Trophoblast cell (in vitro differentiated cells and primary cell): ENCODE measurements around the gene DLGAP4.
A peak's percentile ranks its signal among the peaks of the same experiment; 100 is the strongest.

ENCODE experiments used
- DNase-seq, 2 donors: peaks; one replicate each; pipeline ENCODE4 v3.0.0-alpha.2; 2016
- H2AFZ ChIP-seq: 2 replicates; pipeline ENCODE4 v1.6.1; 2013; ENCODE audit warnings: low read length, moderate library complexity, mild to moderate bottlenecking; ENCODE audit not compliant: insufficient read depth, poor library complexity
- H2AK5ac ChIP-seq: 2 replicates; pipeline ENCODE4 v1.6.1; 2013; ENCODE audit warnings: mild to moderate bottlenecking, low read length
- H2BK120ac ChIP-seq: 2 replicates; pipeline ENCODE4 v1.6.1; 2013; ENCODE audit warnings: low read length, mild to moderate bottlenecking, moderate library complexity; ENCODE audit not compliant: insufficient read depth, poor library complexity
- H2BK12ac ChIP-seq: 2 replicates; pipeline ENCODE4 v1.6.1; 2013; ENCODE audit warnings: mild to moderate bottlenecking, low read length, moderate library complexity
- H2BK5ac ChIP-seq: 2 replicates; pipeline ENCODE4 v1.6.1; 2013; ENCODE audit warnings: low read length, low read depth, moderate library complexity, mild to moderate bottlenecking; ENCODE audit not compliant: poor library complexity
- H3K14ac ChIP-seq: 2 replicates; pipeline ENCODE4 v1.6.1; 2013; ENCODE audit warnings: mild to moderate bottlenecking, low read length
- H3K18ac ChIP-seq: 2 replicates; pipeline ENCODE4 v1.6.1; 2013; ENCODE audit warnings: mild to moderate bottlenecking, low read length
- H3K23ac ChIP-seq: 2 replicates; pipeline ENCODE4 v1.6.1; 2013; ENCODE audit warnings: low read length
- H3K27ac ChIP-seq: 2 replicates; pipeline ENCODE4 v1.5.1; 2013; ENCODE audit warnings: low read depth, mild to moderate bottlenecking, inconsistent platforms, low read length, moderate library complexity
- H3K27me3 ChIP-seq: 2 replicates; pipeline ENCODE4 v1.6.1; 2013; ENCODE audit warnings: inconsistent platforms, mild to moderate bottlenecking, low read length, moderate library complexity; ENCODE audit not compliant: insufficient read depth
- H3K36me3 ChIP-seq, 2 experiments: 1 replicate in 1 of 2; 2 replicates in 1 of 2; pipeline ENCODE4 v1.6.1; 2013; ENCODE audit warnings: low read length in 2 of 2, mild to moderate bottlenecking in 2 of 2, moderate library complexity in 1 of 2; ENCODE audit not compliant: insufficient read depth in 2 of 2, control insufficient read depth in 1 of 2
- H3K4ac ChIP-seq: 2 replicates; pipeline ENCODE4 v1.6.1; 2013; ENCODE audit warnings: low read depth, mild to moderate bottlenecking, low read length, moderate library complexity
- H3K4me1 ChIP-seq, 2 experiments: 1 replicate in 1 of 2; 2 replicates in 1 of 2; pipeline ENCODE4 v1.6.1; 2013; ENCODE audit warnings: low read length in 2 of 2, mild to moderate bottlenecking in 2 of 2, moderate library complexity in 1 of 2; ENCODE audit not compliant: insufficient read depth in 2 of 2, control insufficient read depth in 1 of 2
- H3K4me2 ChIP-seq: 2 replicates; pipeline ENCODE4 v1.6.1; 2013; ENCODE audit warnings: inconsistent platforms, mild to moderate bottlenecking, low read length, moderate library complexity
- H3K4me3 ChIP-seq: 2 replicates; pipeline ENCODE4 v1.5.1; 2013; ENCODE audit warnings: mild to moderate bottlenecking, low read depth, low read length, inconsistent platforms
- H3K79me1 ChIP-seq: one replicate; pipeline ENCODE4 v1.6.1; 2013; ENCODE audit warnings: low read length
- H3K79me2 ChIP-seq: 2 replicates; pipeline ENCODE4 v1.6.1; 2013; ENCODE audit warnings: low read length, mild to moderate bottlenecking; ENCODE audit not compliant: control insufficient read depth, insufficient read depth, poor library complexity
- H3K9ac ChIP-seq: 2 replicates; pipeline ENCODE4 v1.6.1; 2013; ENCODE audit warnings: mild to moderate bottlenecking, low read length
- H3K9me3 ChIP-seq: 2 replicates; pipeline ENCODE4 v1.6.1; 2013; ENCODE audit warnings: low read depth, mild to moderate bottlenecking, control low read depth, inconsistent platforms, low read length; ENCODE audit not compliant: insufficient read depth
- H4K12ac ChIP-seq: 2 replicates; pipeline ENCODE4 v1.6.1; 2013; ENCODE audit warnings: low read depth, mild to moderate bottlenecking, low read length, moderate library complexity
- H4K8ac ChIP-seq: 2 replicates; pipeline ENCODE4 v1.6.1; 2013; ENCODE audit warnings: low read depth, mild to moderate bottlenecking, low read length, moderate library complexity
- H4K91ac ChIP-seq: one replicate; pipeline ENCODE4 v1.6.1; 2013; ENCODE audit warnings: low read depth, mild to moderate bottlenecking, low read length, moderate library complexity
- WGBS: extraction: QIAGEN DNeasy Blood & Tissue Kit; methylation state at CpG from one replicate; pipeline ENCODE4 v1.1.7; 2013; ENCODE audit warnings: missing lambda C conversion rate; ENCODE audit not compliant: insufficient read length, insufficient coverage; ENCODE audit errors: extremely low coverage; 5-methylcytosine and 5-hydroxymethylcytosine counted together

DLGAP4 gene

DNA sequence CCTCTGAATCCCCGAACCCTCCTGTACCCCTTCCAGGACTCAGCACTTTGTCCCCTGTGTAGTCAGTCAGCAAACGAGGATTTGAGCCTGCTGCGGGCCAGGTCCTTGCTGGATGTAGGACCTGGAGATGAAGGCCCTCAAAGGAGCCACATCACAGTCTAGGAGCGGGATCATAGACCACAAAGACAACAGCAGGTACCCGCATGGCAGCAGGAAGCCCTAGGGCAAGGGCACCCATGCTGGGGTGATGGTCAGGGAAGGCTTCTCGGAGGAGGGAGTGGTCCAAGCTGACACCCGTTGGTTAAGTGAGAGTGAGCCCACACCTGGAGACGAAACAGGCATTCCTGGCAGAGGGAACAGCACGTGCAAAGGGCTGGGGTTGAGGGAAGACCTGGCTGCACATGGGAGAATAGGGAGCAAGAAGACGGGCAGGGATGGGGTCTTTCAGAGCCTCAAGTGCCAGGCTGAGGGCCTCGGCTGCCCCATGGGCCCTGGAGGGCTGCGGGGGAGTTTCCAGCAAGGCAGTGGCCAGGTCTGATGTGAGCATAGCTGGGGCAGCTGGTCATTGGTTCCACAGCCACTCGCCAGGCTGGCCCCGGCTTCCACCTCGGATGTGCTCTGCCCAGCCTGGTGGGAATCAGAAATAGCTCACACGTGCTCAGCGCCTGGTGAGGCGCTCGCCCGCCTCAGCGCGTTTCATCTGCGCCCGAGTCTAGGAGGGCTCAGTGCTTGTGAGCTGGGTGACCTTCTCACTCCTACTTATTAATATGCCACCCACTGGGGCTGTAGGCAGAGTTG, 15.0 kb downstream of the DLGAP4 start:
- Histone ChIP-seq H3K9ac (no peak overlapping the region), H3K23ac (no peak overlapping the region), H3K27me3 (no peaks in the 10 kb centered on the region), H2BK5ac (no peak overlapping the region), H3K4ac (no peak overlapping the region), H3K14ac (no peak overlapping the region), H3K4me2 (no peak overlapping the region), H3K79me1 (no peaks in the 10 kb centered on the region), H4K12ac (no peak overlapping the region), H2BK120ac (no peak overlapping the region), H4K8ac (no peak overlapping the region), H2AFZ (no peak overlapping the region), H4K91ac (no peak overlapping the region), H3K4me3 (no peak overlapping the region), H3K4me1 (no peaks in the 10 kb centered on the region), H3K79me2 (no peaks in the 10 kb centered on the region), H3K36me3 (no peaks in the 10 kb centered on the region), H3K9me3 (peaks cover 2% of the 10 kb centered on the region), H3K18ac (no peak overlapping the region), H2BK12ac (no peak overlapping the region), H2AK5ac (no peak overlapping the region), H3K27ac (no peak overlapping the region)
- peak; percentile 62 to 81 for DNase-seq
- no CpG with 5 or more reads among the region's 24 CpGs for WGBS

DNA sequence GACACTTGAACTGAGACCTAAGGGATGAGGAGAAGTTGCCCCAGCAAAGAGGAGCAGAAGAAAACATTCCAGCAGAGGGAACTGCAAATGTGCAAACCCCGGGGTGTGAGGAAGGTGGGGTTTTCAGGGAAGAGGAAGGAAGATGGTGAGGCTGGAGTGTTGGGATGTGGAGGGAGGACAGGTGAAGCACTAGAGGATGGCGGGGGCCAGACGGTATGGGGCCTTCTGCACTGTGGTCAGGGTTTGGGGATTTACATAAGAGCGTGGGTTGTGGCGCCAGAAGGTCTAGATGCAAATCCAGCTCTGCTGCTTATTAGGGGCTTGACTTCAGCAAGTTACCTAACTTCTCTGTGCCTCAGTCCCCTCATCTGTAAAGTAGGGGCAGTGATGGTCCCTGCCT, 16.0 kb downstream of the DLGAP4 start:
- WGBS: no CpG with 5 or more reads among the region's 5 CpGs
- Histone ChIP-seq H3K36me3 (no peaks in the 10 kb centered on the region), H3K79me1 (no peaks in the 10 kb centered on the region), H2BK12ac (no peak overlapping the region), H2AFZ (no peak overlapping the region), H4K8ac (no peak overlapping the region), H3K27me3 (no peaks in the 10 kb centered on the region), H3K27ac (no peak overlapping the region), H3K4ac (no peak overlapping the region), H3K14ac (no peak overlapping the region), H3K4me2 (no peak overlapping the region), H2BK120ac (no peak overlapping the region), H3K23ac (no peak overlapping the region), H3K9me3 (peaks cover 2% of the 10 kb centered on the region), H3K79me2 (no peaks in the 10 kb centered on the region), H2BK5ac (no peak overlapping the region), H4K12ac (no peak overlapping the region), H3K4me1 (no peaks in the 10 kb centered on the region), H2AK5ac (no peak overlapping the region), H3K18ac (no peak overlapping the region), H4K91ac (no peak overlapping the region), H3K9ac (no peak overlapping the region), H3K4me3 (no peak overlapping the region)
- no peak for DNase-seq

DNA sequence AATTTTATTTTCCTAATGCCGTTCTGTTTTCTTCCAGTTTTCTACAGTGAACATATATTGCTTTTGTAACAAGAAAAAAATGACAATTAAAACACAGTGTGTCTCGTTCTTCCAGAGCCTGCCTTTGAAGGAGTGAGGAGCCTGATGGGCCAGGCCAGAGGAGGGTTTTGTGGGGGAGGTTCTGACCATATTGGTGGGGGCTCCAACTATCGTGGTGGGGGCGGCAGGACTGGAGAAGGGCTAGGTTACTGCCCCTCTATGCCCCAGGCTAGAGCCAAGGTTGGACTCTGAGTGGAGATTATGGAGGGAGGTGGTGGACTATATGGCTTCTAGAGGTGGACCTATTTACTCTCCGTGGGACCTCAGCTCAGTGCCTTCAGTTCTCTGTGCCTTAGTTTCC, 24.0 kb downstream of the DLGAP4 start:
- Histone ChIP-seq H3K79me1 (no peaks in the 10 kb centered on the region), H3K4me3 (no peak overlapping the region), H3K4me1 (no peaks in the 10 kb centered on the region), H3K9ac (no peak overlapping the region), H2AK5ac (no peak overlapping the region), H3K27me3 (no peaks in the 10 kb centered on the region), H2BK12ac (no peak overlapping the region), H3K36me3 (no peaks in the 10 kb centered on the region), H2BK5ac (no peak overlapping the region), H3K4me2 (no peak overlapping the region), H3K23ac (no peak overlapping the region), H2BK120ac (no peak overlapping the region), H3K14ac (no peak overlapping the region), H3K27ac (no peak overlapping the region), H3K4ac (no peak overlapping the region), H3K18ac (no peak overlapping the region), H4K91ac (no peak overlapping the region), H3K9me3 (no peaks in the 10 kb centered on the region), H4K8ac (no peak overlapping the region), H3K79me2 (no peaks in the 10 kb centered on the region), H2AFZ (no peak overlapping the region), H4K12ac (no peak overlapping the region)
- no CpG with 5 or more reads among the region's 5 CpGs for WGBS
- no peak for DNase-seq

DNA sequence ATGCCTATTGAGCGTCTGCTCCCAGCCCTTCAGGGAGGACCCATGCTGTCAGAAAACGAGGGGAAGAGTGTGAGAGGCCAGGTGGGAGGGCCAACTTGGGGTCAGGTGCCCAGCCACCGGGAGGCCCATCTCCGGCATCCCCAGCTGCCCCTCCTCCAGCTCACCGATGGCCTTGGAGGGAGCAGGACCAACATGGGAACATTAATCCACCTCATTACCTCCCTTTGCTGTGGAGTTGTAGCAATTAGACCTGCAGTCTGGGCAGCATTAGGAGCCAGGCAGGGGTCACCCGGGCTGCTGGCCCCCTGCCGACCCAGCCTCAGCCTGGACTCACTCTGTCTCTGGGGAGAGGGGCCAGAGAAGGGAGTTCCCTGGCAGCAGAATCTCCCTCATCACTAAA, 25.1 kb downstream of the DLGAP4 start:
- H3K36me3 ChIP-seq: no peaks in the 10 kb centered on the region

More for the DNA sequence above, 25.1 kb downstream of the DLGAP4 start:
- no peaks in the 10 kb centered on the region for H3K4me1 ChIP-seq
- no peak overlapping the region for H3K18ac ChIP-seq
- H3K9me3 ChIP-seq: no peaks in the 10 kb centered on the region
- H3K14ac ChIP-seq: no peak overlapping the region
- H4K91ac ChIP-seq: no peak overlapping the region
- no peaks in the 10 kb centered on the region for H3K27me3 ChIP-seq
- H4K8ac ChIP-seq: no peak overlapping the region
- no peak overlapping the region for H2AFZ ChIP-seq
- no peak overlapping the region for H2BK120ac ChIP-seq
- no peak overlapping the region for H2BK5ac ChIP-seq
- H3K23ac ChIP-seq: no peak overlapping the region
- no peak for DNase-seq
- no peak overlapping the region for H3K4me3 ChIP-seq
- no peak overlapping the region for H4K12ac ChIP-seq
- no peak overlapping the region for H3K4me2 ChIP-seq
- no peak overlapping the region for H2AK5ac ChIP-seq
- no peaks in the 10 kb centered on the region for H3K79me1 ChIP-seq
- H2BK12ac ChIP-seq: no peak overlapping the region
- no peak overlapping the region for H3K9ac ChIP-seq
- no CpG with 5 or more reads among the region's 7 CpGs for WGBS
- no peak overlapping the region for H3K4ac ChIP-seq
- H3K27ac ChIP-seq: no peak overlapping the region
- H3K79me2 ChIP-seq: no peaks in the 10 kb centered on the region
